GM13977 (cell line): ENCODE results near the gene LVRN.

Experiments used
- DNase-seq: peaks from one replicate; pipeline ENCODE4 v3.0.0; 2012; ENCODE audit warnings: low spot score
- in situ Hi-C: fragments of 300-500 bp; cut with MboI; formaldehyde crosslinking; loops from one replicate; pipeline ENCODE4 v1.12.0; 2022; ENCODE audit warnings: low sequenced_read_pairs, low pct_unique_long_range_greater_than_20kb, mixed read lengths, inconsistent platforms; ENCODE audit not compliant: unreplicated experiment
- TF ChIP-seq, protein P1 (sequence below): IDR thresholded peaks from 2 replicates; pipeline ENCODE4 v1.5.1; 2012; ENCODE audit warnings: mild to moderate bottlenecking, control low read depth; ENCODE audit not compliant: insufficient read depth; ENCODE audit errors: extremely low read depth, missing control alignments

LVRN gene

GRCh38 chr5:115934388-115934974 is 27.8 kb upstream of the LVRN start:
- in situ Hi-C loops, result no loop called here

DNA sequence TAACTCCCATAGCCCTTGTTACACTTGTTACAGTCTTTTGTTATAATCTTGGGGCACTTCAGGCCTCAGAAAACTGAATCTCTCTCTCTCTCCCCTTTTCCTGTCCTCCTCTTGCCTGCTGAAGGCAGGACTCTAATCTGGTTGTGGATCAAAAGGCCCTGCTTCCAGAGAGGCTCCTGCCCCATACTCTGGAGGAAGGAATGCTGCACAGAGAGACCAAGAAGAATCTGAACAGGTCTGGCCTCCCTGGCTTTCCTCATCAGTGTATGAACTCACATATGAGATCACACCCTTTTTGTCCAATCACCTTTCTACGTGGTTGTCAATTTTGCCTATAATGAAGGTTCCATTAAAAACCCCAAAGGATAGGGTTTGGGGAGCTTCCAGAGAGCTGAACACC is 26.2 kb upstream of the LVRN start:
- in situ Hi-C loops, result no loop called here
- TF ChIP-seq, protein P1, sequence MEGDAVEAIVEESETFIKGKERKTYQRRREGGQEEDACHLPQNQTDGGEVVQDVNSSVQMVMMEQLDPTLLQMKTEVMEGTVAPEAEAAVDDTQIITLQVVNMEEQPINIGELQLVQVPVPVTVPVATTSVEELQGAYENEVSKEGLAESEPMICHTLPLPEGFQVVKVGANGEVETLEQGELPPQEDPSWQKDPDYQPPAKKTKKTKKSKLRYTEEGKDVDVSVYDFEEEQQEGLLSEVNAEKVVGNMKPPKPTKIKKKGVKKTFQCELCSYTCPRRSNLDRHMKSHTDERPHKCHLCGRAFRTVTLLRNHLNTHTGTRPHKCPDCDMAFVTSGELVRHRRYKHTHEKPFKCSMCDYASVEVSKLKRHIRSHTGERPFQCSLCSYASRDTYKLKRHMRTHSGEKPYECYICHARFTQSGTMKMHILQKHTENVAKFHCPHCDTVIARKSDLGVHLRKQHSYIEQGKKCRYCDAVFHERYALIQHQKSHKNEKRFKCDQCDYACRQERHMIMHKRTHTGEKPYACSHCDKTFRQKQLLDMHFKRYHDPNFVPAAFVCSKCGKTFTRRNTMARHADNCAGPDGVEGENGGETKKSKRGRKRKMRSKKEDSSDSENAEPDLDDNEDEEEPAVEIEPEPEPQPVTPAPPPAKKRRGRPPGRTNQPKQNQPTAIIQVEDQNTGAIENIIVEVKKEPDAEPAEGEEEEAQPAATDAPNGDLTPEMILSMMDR, result no peak
- DNase-seq, result no peak

More at GRCh38 chr5:115934388-115934974, 27.8 kb upstream of the LVRN start:
- TF ChIP-seq, protein P1, result no peak
- DNase-seq, result no peak

DNA sequence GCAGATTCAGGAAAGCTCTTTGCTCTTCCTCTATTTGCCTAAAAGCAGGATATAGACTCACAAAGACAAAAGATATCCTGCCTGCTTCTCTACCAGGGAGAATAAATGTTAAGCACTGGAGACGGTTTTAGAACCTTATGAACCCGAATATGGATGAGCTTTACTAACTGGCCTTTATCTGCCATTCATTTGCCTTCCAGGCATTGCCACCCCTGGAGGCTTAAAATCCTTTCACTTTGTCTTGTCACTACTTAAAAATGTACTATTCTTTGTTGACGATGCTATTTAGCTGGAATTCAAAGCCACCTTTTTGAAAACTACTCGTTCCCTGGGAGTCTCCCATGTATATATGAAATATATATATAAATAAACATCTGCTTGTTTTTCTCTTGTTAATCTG is 23.2 kb upstream of the LVRN start:
- no peak for DNase-seq
- in situ Hi-C loops, result no loop called here
- TF ChIP-seq, protein P1, result no peak

- DNase-seq, result no peak
- TF ChIP-seq, protein P1, result no peak
- in situ Hi-C loops, result no loop called here
Observed at GRCh38 chr5:115940080-115940810, 22.0 kb upstream of the LVRN start.

DNA sequence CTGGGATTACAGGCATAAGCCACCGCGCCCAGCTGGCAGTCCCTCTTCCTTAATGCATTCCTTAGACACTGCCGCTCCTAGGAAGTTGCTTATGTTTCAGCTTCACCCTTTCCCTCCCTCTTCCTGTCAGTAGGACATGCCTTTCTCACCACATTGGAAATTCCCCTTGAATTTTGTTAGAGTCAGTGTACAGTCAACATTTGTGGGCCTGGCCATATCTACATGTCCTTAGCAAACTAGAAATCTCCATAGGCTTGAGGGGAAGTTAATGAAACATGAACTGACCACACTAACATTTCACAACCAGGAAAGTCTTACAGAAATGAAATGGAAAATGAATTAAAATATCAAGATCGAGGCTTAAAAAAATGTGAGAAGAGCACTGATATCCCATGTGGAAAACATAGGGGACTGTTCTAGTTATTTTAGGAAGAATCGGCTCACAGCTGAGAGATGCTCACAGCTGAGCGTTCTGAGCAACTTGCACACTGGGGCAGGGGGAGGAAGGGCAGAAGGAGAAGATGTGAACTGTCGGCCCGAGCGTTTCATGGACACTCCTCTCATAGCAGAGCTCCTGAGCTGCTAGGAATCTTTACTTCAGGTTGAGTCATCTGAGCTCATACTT is 21.1 kb upstream of the LVRN start:
- TF ChIP-seq, protein P1, result no peak
- no peak for DNase-seq
- in situ Hi-C loops, result no loop called here

DNA sequence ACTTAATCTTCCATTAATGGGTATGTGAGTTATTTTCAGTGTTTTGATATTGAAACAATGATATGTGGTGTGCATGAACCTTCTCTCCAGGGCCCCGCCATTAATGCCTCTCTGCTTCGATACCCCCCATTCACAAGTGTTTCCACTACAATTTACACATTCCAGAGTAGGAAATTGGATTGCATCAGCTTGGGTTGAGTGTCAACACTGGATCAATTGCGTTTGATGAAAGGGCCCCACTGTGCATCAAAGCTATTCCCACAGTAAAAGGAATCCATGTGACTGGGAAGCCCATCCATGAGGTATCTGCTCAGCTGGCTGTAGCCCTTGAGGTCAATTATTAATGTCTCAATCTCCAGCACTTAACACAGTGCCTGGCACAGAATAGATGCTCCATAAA is 17.8 kb upstream of the LVRN start:
- in situ Hi-C loops, result no loop called here
- TF ChIP-seq, protein P1, result no peak
- DNase-seq, result no peak
